ENCODE results near the gene OR4N2.
"Not testable (repeated sequence)": the region's sequence is repeated elsewhere in the genome, so short reads cannot be mapped to it uniquely, and the experiment has no call there.

The OR4N2 gene

GRCh38 chr14:19851365-19851764, 47.8 kb downstream of the OR4N2 start:
- H3K27ac ChIP-seq (ENCODE audit: low read depth, low read length), result no peak overlapping the region
- H3K27me3 ChIP-seq (ENCODE audit: control insufficient read depth in 1 of 2, insufficient read depth in 2 of 2, low read length in 2 of 2), result no peaks in the 10 kb centered on the region
- H3K9me3 ChIP-seq (ENCODE audit: low read length), result no peaks in the 10 kb centered on the region
- H3K4me1 ChIP-seq (ENCODE audit: insufficient read depth, low read length), result no peaks in the 10 kb centered on the region
- H3K36me3 ChIP-seq (ENCODE audit: insufficient read depth, low read length), result no peaks in the 10 kb centered on the region
- no peak overlapping the region for H3K9ac ChIP-seq (ENCODE audit: low read length)
- H3K4me3 ChIP-seq (ENCODE audit: low read depth in 1 of 2, low read length in 2 of 2), result no peak overlapping the region

DNA sequence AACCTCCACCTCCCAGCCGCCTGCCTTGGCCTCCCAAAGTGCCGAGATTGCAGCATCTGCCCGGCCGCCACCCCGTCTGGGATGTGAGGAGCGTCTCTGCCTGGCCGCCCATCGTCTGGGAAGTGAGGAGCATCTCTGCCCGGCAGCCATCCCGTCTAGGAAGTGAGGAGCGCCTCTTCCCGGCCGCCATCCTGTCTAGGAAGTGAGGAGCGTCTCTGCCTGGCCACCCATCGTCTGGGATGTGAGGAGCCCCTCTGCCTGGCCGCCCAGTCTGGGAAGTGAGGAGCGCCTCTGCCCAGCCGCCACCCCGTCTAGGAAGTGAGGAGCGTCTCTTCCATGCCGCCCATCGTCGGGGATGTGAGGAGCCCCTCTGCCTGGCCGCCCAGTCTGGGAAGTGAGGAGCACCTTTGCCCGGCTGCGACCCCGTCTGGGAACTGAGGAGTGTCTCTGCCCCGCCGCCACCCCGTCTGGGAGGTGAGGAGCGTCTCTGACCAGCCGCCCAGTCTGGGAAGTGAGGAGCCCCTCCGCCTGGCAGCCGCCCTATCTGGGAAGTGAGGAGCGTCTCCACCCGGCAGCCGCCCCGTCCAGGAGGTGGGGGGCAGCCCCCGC, 62.6 kb downstream of the OR4N2 start:
- H3K27ac ChIP-seq (ENCODE audit: low read depth, low read length); H3K4me3 ChIP-seq (ENCODE audit: low read depth in 1 of 2, low read length in 2 of 2); H3K27me3 ChIP-seq (ENCODE audit: control insufficient read depth in 1 of 2, insufficient read depth in 2 of 2, low read length in 2 of 2); H3K9me3 ChIP-seq (ENCODE audit: low read length); H3K36me3 ChIP-seq (ENCODE audit: insufficient read depth, low read length); H3K4me1 ChIP-seq (ENCODE audit: insufficient read depth, low read length); H3K9ac ChIP-seq (ENCODE audit: low read length): not testable (repeated sequence)

- no peaks in the 10 kb centered on the region for H3K27me3 ChIP-seq (ENCODE audit: control insufficient read depth in 1 of 2, insufficient read depth in 2 of 2, low read length in 2 of 2)
- no peaks in the 10 kb centered on the region for H3K9me3 ChIP-seq (ENCODE audit: low read length)
- H3K9ac ChIP-seq (ENCODE audit: low read length), result no peak overlapping the region
- H3K36me3 ChIP-seq (ENCODE audit: insufficient read depth, low read length), result no peaks in the 10 kb centered on the region
- H3K4me1 ChIP-seq (ENCODE audit: insufficient read depth, low read length), result no peaks in the 10 kb centered on the region
- no peak overlapping the region for H3K27ac ChIP-seq (ENCODE audit: low read depth, low read length)
- H3K4me3 ChIP-seq (ENCODE audit: low read depth in 1 of 2, low read length in 2 of 2), result no peak overlapping the region
Measured at GRCh38 chr14:19873178-19873577, 69.6 kb downstream of the OR4N2 start.

- H3K9ac ChIP-seq (ENCODE audit: low read length), result no peak within 1 kb of the TSS
- no peaks in the 10 kb centered on the region for H3K9me3 ChIP-seq (ENCODE audit: low read length)
- no peak within 1 kb of the TSS for H3K4me3 ChIP-seq (ENCODE audit: low read depth in 1 of 2, low read length in 2 of 2)
- no peaks in the 10 kb centered on the region for H3K27me3 ChIP-seq (ENCODE audit: control insufficient read depth in 1 of 2, insufficient read depth in 2 of 2, low read length in 2 of 2)
- no peaks in the 10 kb centered on the region for H3K4me1 ChIP-seq (ENCODE audit: insufficient read depth, low read length)
- no peaks in the 10 kb centered on the region for H3K36me3 ChIP-seq (ENCODE audit: insufficient read depth, low read length)
- no peak within 1 kb of the TSS for H3K27ac ChIP-seq (ENCODE audit: low read depth, low read length)
Measured at GRCh38 chr14:19874842-19875241, 71.3 kb downstream of the OR4N2 start, which contains the start of gene OR4K2. TSS of gene OR4K2 (plus strand) at chr14:19875142. CDS start at chr14:19876268, 1,126 bp downstream.

GRCh38 chr14:19878029-19878642, 74.6 kb downstream of the OR4N2 start:
- no peaks in the 10 kb centered on the region for H3K36me3 ChIP-seq (ENCODE audit: insufficient read depth, low read length)
- H3K4me1 ChIP-seq (ENCODE audit: insufficient read depth, low read length), result no peaks in the 10 kb centered on the region
- no peaks in the 10 kb centered on the region for H3K27me3 ChIP-seq (ENCODE audit: control insufficient read depth in 1 of 2, insufficient read depth in 2 of 2, low read length in 2 of 2)
- no peaks in the 10 kb centered on the region for H3K9me3 ChIP-seq (ENCODE audit: low read length)
- no peak overlapping the region for H3K9ac ChIP-seq (ENCODE audit: low read length)
- H3K4me3 ChIP-seq (ENCODE audit: low read depth in 1 of 2, low read length in 2 of 2), result no peak overlapping the region
- H3K27ac ChIP-seq (ENCODE audit: low read depth, low read length), result no peak overlapping the region

Data from muscle layer of colon (tissue), 2 donors.